Mucosa of rectum (tissue), 2 donors: ENCODE results near the gene FUBP3.

Source experiments
- H3K27ac ChIP-seq, 2 donors: one replicate each; pipeline ENCODE4 v1.7.0; 2013; ENCODE audit warnings: inconsistent platforms in 2 of 2, low read depth in 2 of 2, low read length in 2 of 2
- H3K27me3 ChIP-seq, 2 donors: one replicate each; pipeline ENCODE4 v1.7.0; 2013; ENCODE audit warnings: low read length in 2 of 2; ENCODE audit not compliant: control insufficient read depth in 2 of 2, insufficient read depth in 2 of 2
- H3K36me3 ChIP-seq, 2 donors: one replicate each; pipeline ENCODE4 v1.7.0; 2013; ENCODE audit warnings: low read length in 2 of 2; ENCODE audit not compliant: control insufficient read depth in 2 of 2, insufficient read depth in 2 of 2
- H3K4me1 ChIP-seq, 2 donors: one replicate each; pipeline ENCODE4 v1.7.0; 2013; ENCODE audit warnings: low read length in 2 of 2, mild to moderate bottlenecking in 1 of 2; ENCODE audit not compliant: control insufficient read depth in 2 of 2, insufficient read depth in 2 of 2
- H3K4me3 ChIP-seq, 2 donors: one replicate each; pipeline ENCODE4 v1.7.0; 2013; ENCODE audit warnings: low read length in 2 of 2
- H3K9ac ChIP-seq, 2 donors: one replicate each; pipeline ENCODE4 v1.7.0; 2013; ENCODE audit warnings: low read length in 2 of 2, low read depth in 1 of 2, mild to moderate bottlenecking in 1 of 2
- H3K9me3 ChIP-seq, 2 donors: one replicate each; pipeline ENCODE4 v1.7.0; 2013; ENCODE audit warnings: low read length in 2 of 2; ENCODE audit not compliant: control insufficient read depth in 2 of 2
- donor health status: healthy.
- donor health status: Normal muscosa, but diverticular disease.

The FUBP3 gene

GRCh38 chr9:130599625-130600024 is 20.2 kb downstream of the FUBP3 start:
- no peaks in the 10 kb centered on the region for H3K4me1 ChIP-seq
- H3K4me3 ChIP-seq: no peak overlapping the region
- no peaks in the 10 kb centered on the region for H3K27me3 ChIP-seq
- no peak overlapping the region for H3K9ac ChIP-seq
- H3K9me3 ChIP-seq: no peaks in the 10 kb centered on the region
- H3K27ac ChIP-seq: no peak overlapping the region
- peaks cover 28 to 33% of the 10 kb centered on the region in 2 donors for H3K36me3 ChIP-seq

- Histone ChIP-seq H3K9me3 (no peaks in the 10 kb centered on the region), H3K27me3 (no peaks in the 10 kb centered on the region), H3K27ac (no peak overlapping the region), H3K9ac (no peak overlapping the region), H3K36me3 (peaks cover 24 to 25% of the 10 kb centered on the region in 2 donors), H3K4me3 (no peak overlapping the region), H3K4me1 (no peaks in the 10 kb centered on the region)
Observed at GRCh38 chr9:130601100-130601499, 21.7 kb downstream of the FUBP3 start.

GRCh38 chr9:130604295-130604694 is 24.9 kb downstream of the FUBP3 start:
- H3K4me3 ChIP-seq: no peak overlapping the region
- H3K36me3 ChIP-seq: peaks cover 12 to 14% of the 10 kb centered on the region in 2 donors
- no peaks in the 10 kb centered on the region for H3K4me1 ChIP-seq
- no peak overlapping the region for H3K27ac ChIP-seq
- H3K9ac ChIP-seq: no peak overlapping the region
- H3K9me3 ChIP-seq: no peaks in the 10 kb centered on the region
- H3K27me3 ChIP-seq: no peaks in the 10 kb centered on the region

- H3K9me3 ChIP-seq: no peaks in the 10 kb centered on the region
- no peak overlapping the region for H3K27ac ChIP-seq
- no peak overlapping the region for H3K4me3 ChIP-seq
- H3K36me3 ChIP-seq: peaks cover 11 to 19% of the 10 kb centered on the region in 2 donors
- H3K27me3 ChIP-seq: no peaks in the 10 kb centered on the region
- no peak overlapping the region for H3K9ac ChIP-seq
- H3K4me1 ChIP-seq: no peaks in the 10 kb centered on the region
Observed at GRCh38 chr9:130606887-130607600, 27.7 kb downstream of the FUBP3 start.

GRCh38 chr9:130607640-130608420 is 28.5 kb downstream of the FUBP3 start:
- no peak overlapping the region for H3K9ac ChIP-seq
- no peak overlapping the region for H3K27ac ChIP-seq
- H3K4me3 ChIP-seq: no peak overlapping the region
- peaks cover 14 to 25% of the 10 kb centered on the region in 2 donors for H3K36me3 ChIP-seq
- H3K9me3 ChIP-seq: no peaks in the 10 kb centered on the region
- H3K4me1 ChIP-seq: no peaks in the 10 kb centered on the region
- H3K27me3 ChIP-seq: no peaks in the 10 kb centered on the region

- H3K4me1 ChIP-seq: no peaks in the 10 kb centered on the region
Observed at GRCh38 chr9:130608554-130609134, 29.3 kb downstream of the FUBP3 start.

GRCh38 chr9:130609163-130609562 is 29.8 kb downstream of the FUBP3 start:
- H3K4me3 ChIP-seq: no peak overlapping the region
- H3K36me3 ChIP-seq: peaks cover 21 to 32% of the 10 kb centered on the region in 2 donors
- no peaks in the 10 kb centered on the region for H3K27me3 ChIP-seq
- no peak overlapping the region for H3K9ac ChIP-seq
- no peaks in the 10 kb centered on the region for H3K9me3 ChIP-seq
- no peaks in the 10 kb centered on the region for H3K4me1 ChIP-seq
- no peak overlapping the region for H3K27ac ChIP-seq

More at GRCh38 chr9:130608554-130609134, 29.3 kb downstream of the FUBP3 start:
- Histone ChIP-seq H3K9me3 (no peaks in the 10 kb centered on the region), H3K27ac (no peak overlapping the region), H3K36me3 (peaks cover 20 to 28% of the 10 kb centered on the region in 2 donors), H3K9ac (no peak overlapping the region), H3K4me3 (no peak overlapping the region), H3K27me3 (no peaks in the 10 kb centered on the region)

GRCh38 chr9:130610862-130611707 is 31.7 kb downstream of the FUBP3 start:
- no peak overlapping the region for H3K9ac ChIP-seq
- H3K27ac ChIP-seq: no peak overlapping the region
- no peak overlapping the region for H3K4me3 ChIP-seq
- peaks cover 39 to 51% of the 10 kb centered on the region in 2 donors for H3K36me3 ChIP-seq
- H3K27me3 ChIP-seq: no peaks in the 10 kb centered on the region
- no peaks in the 10 kb centered on the region for H3K4me1 ChIP-seq
- no peaks in the 10 kb centered on the region for H3K9me3 ChIP-seq

GRCh38 chr9:130616451-130616850 is 37.1 kb downstream of the FUBP3 start:
- Histone ChIP-seq H3K4me3 (no peak overlapping the region), H3K36me3 (peaks cover 81 to 93% of the 10 kb centered on the region in 2 donors), H3K9me3 (no peaks in the 10 kb centered on the region), H3K4me1 (no peaks in the 10 kb centered on the region), H3K27me3 (no peaks in the 10 kb centered on the region), H3K27ac (no peak overlapping the region), H3K9ac (no peak overlapping the region)
